Gastroesophageal sphincter (tissue), 3 donors: Measurements from ENCODE around the gene OR51A7.

ENCODE experiments used
- CTCF ChIP-seq, 4 experiments: fragments of 200-600 bp in 2 of 4; fragments of 450-650 bp in 2 of 4; sonication (generic) in 1 of 4; IDR thresholded peaks; one replicate each; pipeline ENCODE4 v1.5.1; 2017 to 2019; ENCODE audit warnings: antibody characterized with exemption in 4 of 4, mild to moderate bottlenecking in 2 of 4, moderate library complexity in 2 of 4
- EP300 ChIP-seq: sonication (generic); formaldehyde crosslinking; IDR thresholded peaks from one replicate; pipeline ENCODE4 v1.6.1; 2017; ENCODE audit warnings: antibody characterized with exemption, mild to moderate bottlenecking
- POLR2A ChIP-seq, 2 donors: fragments of 450-650 bp; IDR thresholded peaks; one replicate each; pipeline ENCODE4 v1.6.1; 2017; ENCODE audit warnings: antibody characterized with exemption in 2 of 2, mild to moderate bottlenecking in 2 of 2, moderate library complexity in 1 of 2
- POLR2AphosphoS5 ChIP-seq: sonication (generic); formaldehyde crosslinking; IDR thresholded peaks from one replicate; pipeline ENCODE4 v1.6.1; 2017; ENCODE audit warnings: antibody characterized with exemption

GRCh38 chr11:4881860-4882500 lies 21.6 kb upstream of the OR51A7 start, which contains the start of gene OR51T1:
- TF ChIP-seq POLR2A (IDR thresholded peaks at IDR 0.05) (no peak), POLR2AphosphoS5 (no peak), CTCF (IDR thresholded peaks at IDR 0.05) (no peak), EP300 (no peak)
